Gastrocnemius medialis (tissue), 4 donors: ENCODE data around the gene PLA2G4D. TPM values are rescaled to one million over a fixed set of nuclear protein-coding genes. Genes with fewer than 3 reads are reported as not detected.

Source experiments
- ATAC-seq, 2 donors: fragments of 150-250 bp; one replicate each; pipeline ENCODE4 v1.9.1; 2016
- DNase-seq, 2 donors: peaks; one replicate each; pipeline ENCODE4 v3.0.0-alpha.2; 2019
- H3K27ac ChIP-seq, 4 donors: fragments of 200-600 bp; sonication (generic); 1 replicate in 1 of 4; 2 replicates in 3 of 4; pipeline ENCODE4 v1.5.1; 2016 to 2018; ENCODE audit warnings: mild to moderate bottlenecking in 2 of 4, moderate library complexity in 1 of 4
- H3K27me3 ChIP-seq, 3 donors: fragments of 200-600 bp; sonication (generic) in 2 of 3; 1 replicate in 1 of 3; 2 replicates in 2 of 3; pipeline versions ENCODE4 v1.5.1 to v1.6.0; 2016 to 2019; ENCODE audit warnings: mild to moderate bottlenecking in 1 of 3, moderate library complexity in 1 of 3
- H3K36me3 ChIP-seq, 2 donors: fragments of 200-600 bp; sonication (generic) in 1 of 2; one replicate each; pipeline ENCODE4 v1.5.1; 2017 to 2018
- H3K4me1 ChIP-seq, 2 donors: fragments of 200-600 bp; sonication (generic) in 1 of 2; one replicate each; pipeline ENCODE4 v1.5.1; 2016 to 2017; ENCODE audit warnings: mild to moderate bottlenecking in 2 of 2
- H3K4me3 ChIP-seq, 4 donors: fragments of 200-600 bp; sonication (generic) in 3 of 4; 1 replicate in 1 of 4; 2 replicates in 3 of 4; pipeline ENCODE4 v1.5.1; 2016 to 2019; ENCODE audit warnings: mild to moderate bottlenecking in 2 of 4
- H3K9me3 ChIP-seq, 3 donors: fragments of 200-600 bp; sonication (generic) in 2 of 3; 1 replicate in 1 of 3; 2 replicates in 2 of 3; pipeline ENCODE4 v1.5.1; 2016 to 2019
- CTCF ChIP-seq, 5 experiments: fragments of 450-650 bp in 3 of 5; fragments of 200-600 bp in 2 of 5; sonication (generic) in 2 of 5; IDR thresholded peaks in 4 of 5; conservative IDR thresholded peaks in 1 of 5; 1 replicate in 4 of 5; 2 replicates in 1 of 5; pipeline ENCODE4 v1.5.1; 2016 to 2019; ENCODE audit warnings: antibody characterized with exemption in 5 of 5, mild to moderate bottlenecking in 3 of 5, moderate library complexity in 3 of 5
- POLR2A ChIP-seq, 2 donors: fragments of 450-650 bp; IDR thresholded peaks; one replicate each; pipeline ENCODE4 v1.6.1; 2017; ENCODE audit warnings: antibody characterized with exemption in 2 of 2, mild to moderate bottlenecking in 2 of 2, moderate library complexity in 2 of 2
- in situ Hi-C, 4 donors: fragments of 200-750 bp; cut with MboI; loops; one replicate each; pipeline versions ENCODE4 v1.15.0 to v1.8.0; 2017; ENCODE audit warnings: low sequenced_read_pairs in 4 of 4
- intact Hi-C: fragments of 100-400 bp; cut with DNase I; formaldehyde crosslinking; loops from one replicate; pipeline ENCODE4 v1.15.1; 2023; ENCODE audit warnings: low total_unique reads
- total RNA-seq, 4 donors: library from RNA; depleted of rRNA; stranded (reverse); fragments of >200 nt; gene quantifications; one replicate each; pipeline versions ENCODE4 v1.1.0 to v1.2.3, GENCODE V29; 2016

Gene PLA2G4D
- total RNA-seq, 4 donors from 2014 or later, result 0.10 TPM; not detected in 3

GRCh38 chr15:42042602-42043400 is 51.6 kb downstream of the PLA2G4D start:
- H3K27me3 ChIP-seq, result no peaks in the 10 kb centered on the region
- no peak for TF ChIP-seq CTCF (IDR thresholded peaks at IDR 0.05 in 4 of 5, conservative IDR thresholded peaks at IDR 0.05 in 1 of 5)
- TF ChIP-seq POLR2A (IDR thresholded peaks at IDR 0.05), result no peak
- H3K9me3 ChIP-seq, result no peaks in the 10 kb centered on the region
- ATAC-seq (no peak), DNase-seq (no peak)
- intact Hi-C loops, result no loop called here
- no peak overlapping the region for H3K4me3 ChIP-seq
- H3K4me1 ChIP-seq, result peaks cover 0 to 2% of the 10 kb centered on the region in 2 donors
- no peaks in the 10 kb centered on the region for H3K36me3 ChIP-seq
- H3K27ac ChIP-seq, result no peak overlapping the region
- in situ Hi-C loops, result no loop called here

GRCh38 chr15:42038401-42038800 is 56.0 kb downstream of the PLA2G4D start:
- TF ChIP-seq POLR2A (IDR thresholded peaks at IDR 0.05) (no peak), CTCF (IDR thresholded peaks at IDR 0.05 in 4 of 5, conservative IDR thresholded peaks at IDR 0.05 in 1 of 5) (no peak)
- Histone ChIP-seq H3K36me3 (no peaks in the 10 kb centered on the region), H3K27me3 (no peaks in the 10 kb centered on the region), H3K4me1 (peaks cover 0 to 3% of the 10 kb centered on the region in 2 donors), H3K27ac (no peak overlapping the region), H3K9me3 (no peaks in the 10 kb centered on the region), H3K4me3 (no peak overlapping the region)
- intact Hi-C loops, result no loop called here
- DNase-seq (no peak), ATAC-seq (no peak)
- in situ Hi-C loops, result no loop called here

GRCh38 chr15:42037656-42038055 is 56.7 kb downstream of the PLA2G4D start:
- H3K4me3 ChIP-seq, result no peak overlapping the region
- H3K9me3 ChIP-seq, result no peaks in the 10 kb centered on the region
- DNase-seq (no peak), ATAC-seq (no peak)
- intact Hi-C loops, result no loop called here
- no peak overlapping the region for H3K27ac ChIP-seq
- H3K27me3 ChIP-seq, result no peaks in the 10 kb centered on the region
- H3K36me3 ChIP-seq, result no peaks in the 10 kb centered on the region
- H3K4me1 ChIP-seq, result peaks cover 7 to 10% of the 10 kb centered on the region in 2 donors
- in situ Hi-C loops, result no loop called here
- no peak for TF ChIP-seq POLR2A (IDR thresholded peaks at IDR 0.05)
- no peak for TF ChIP-seq CTCF (IDR thresholded peaks at IDR 0.05 in 4 of 5, conservative IDR thresholded peaks at IDR 0.05 in 1 of 5)

- no peak for ATAC-seq
- TF ChIP-seq CTCF (IDR thresholded peaks at IDR 0.05 in 4 of 5, conservative IDR thresholded peaks at IDR 0.05 in 1 of 5) (no peak), POLR2A (IDR thresholded peaks at IDR 0.05) (no peak)
- intact Hi-C loops, result no loop called here
- in situ Hi-C loops, result no loop called here
- Histone ChIP-seq H3K9me3 (no peaks in the 10 kb centered on the region), H3K4me3 (no peak overlapping the region), H3K27ac (no peak overlapping the region), H3K27me3 (no peaks in the 10 kb centered on the region), H3K36me3 (no peaks in the 10 kb centered on the region), H3K4me1 (peaks cover 14 to 17% of the 10 kb centered on the region in 2 donors)
- DNase-seq, result no peak
These were observed 57.4 kb downstream of the PLA2G4D start for GRCh38 chr15:42036966-42037365.
